DOHH2 (cell line): Measurements from ENCODE around the gene NECTIN3.

Experiments used
- CTCF ChIP-seq: fragments of 200-600 bp; sonication (generic); IDR thresholded peaks from one replicate; pipeline ENCODE4 v1.5.1; 2014; ENCODE audit warnings: antibody characterized with exemption, mild to moderate bottlenecking, low read depth, low read length; ENCODE audit not compliant: poor library complexity, severe bottlenecking
- EZH2phosphoT487 ChIP-seq: fragments of 200-600 bp; sonication (generic); IDR thresholded peaks from 2 replicates; pipeline ENCODE4 v1.6.1; 2017; ENCODE audit warnings: borderline replicate concordance, mild to moderate bottlenecking, antibody characterized with exemption, low read length, moderate library complexity, mixed read lengths

GRCh38 chr3:111077369-111077768 is 5.8 kb downstream of the NECTIN3 start:
- TF ChIP-seq CTCF (no peak), EZH2phosphoT487 (no peak)
